Glomerular visceral epithelial cell (primary cell): ENCODE data around the gene NOXA1.
A peak's percentile ranks its signal among the peaks of the same experiment; 100 is the strongest.
"Not testable (repeated sequence)": the region's sequence is repeated elsewhere in the genome, so short reads cannot be mapped to it uniquely, and the experiment has no call there.

ENCODE experiments used
- DNase-seq: peaks from one replicate; pipeline ENCODE4 v3.0.0-alpha.2; 2016; ENCODE audit errors: extremely low spot score

Gene NOXA1

GRCh38 chr9:137439158-137439714, 16.0 kb downstream of the NOXA1 start:
- no peak for DNase-seq

- peak; percentile 45 for DNase-seq
Observed at GRCh38 chr9:137441289-137441934, 18.2 kb downstream of the NOXA1 start, which contains the start of gene ENTPD8. TSS of gene ENTPD8 (minus strand) at chr9:137441357. CDS start at chr9:137438285, 3,072 bp downstream.

- no peak for DNase-seq
Observed at GRCh38 chr9:137441935-137442321, 18.7 kb downstream of the NOXA1 start.

GRCh38 chr9:137444106-137444790, 21.1 kb downstream of the NOXA1 start:
- DNase-seq: no peak

- peak; percentile 81 for DNase-seq
Observed at GRCh38 chr9:137445275-137445807, 22.1 kb downstream of the NOXA1 start.

GRCh38 chr9:137445930-137446431, 22.8 kb downstream of the NOXA1 start:
- DNase-seq: no peak

GRCh38 chr9:137446851-137447471, 23.8 kb downstream of the NOXA1 start:
- no peak for DNase-seq

- DNase-seq: no peak
Observed at GRCh38 chr9:137447722-137448601, 24.8 kb downstream of the NOXA1 start.

GRCh38 chr9:137448602-137448962, 25.4 kb downstream of the NOXA1 start:
- no peak for DNase-seq

GRCh38 chr9:137449081-137449844, 26.1 kb downstream of the NOXA1 start:
- DNase-seq: no peak

GRCh38 chr9:137449931-137450538, 26.8 kb downstream of the NOXA1 start:
- DNase-seq: no peak

GRCh38 chr9:137450539-137451222, 27.5 kb downstream of the NOXA1 start:
- DNase-seq: not testable (repeated sequence)

- not testable (repeated sequence) for DNase-seq
Observed at GRCh38 chr9:137451264-137452005, 28.2 kb downstream of the NOXA1 start.

GRCh38 chr9:137452006-137452760, 29.0 kb downstream of the NOXA1 start:
- no peak for DNase-seq

- no peak for DNase-seq
Observed at GRCh38 chr9:137452761-137453642, 29.8 kb downstream of the NOXA1 start.

- DNase-seq: peak; percentile 34
Observed at GRCh38 chr9:137453643-137454081, 30.5 kb downstream of the NOXA1 start.

GRCh38 chr9:137454145-137454596, 31.0 kb downstream of the NOXA1 start:
- DNase-seq: no peak
